ENCODE results near the gene ERGIC1.

The ERGIC1 gene

GRCh38 chr5:172903790-172904189, 69.7 kb downstream of the ERGIC1 start:
- H3K4me1 ChIP-seq = peaks cover 18% of the 10 kb centered on the region
- H3K9ac ChIP-seq = no peak overlapping the region
- TF ChIP-seq CTCF (IDR thresholded peaks at IDR 0.05) = no peak
- peak overlapping the region; percentile 89 for H3K27ac ChIP-seq
- no peaks in the 10 kb centered on the region for H3K27me3 ChIP-seq (ENCODE audit: control insufficient read depth, insufficient read depth, low read length)
- no peaks in the 10 kb centered on the region for H3K36me3 ChIP-seq (ENCODE audit: control insufficient read depth, insufficient read depth, low read length)
- H3K79me2 ChIP-seq = peaks cover 5% of the 10 kb centered on the region
- no peak overlapping the region for H3K4me3 ChIP-seq (ENCODE audit: low read depth, low read length)
- H3K9me3 ChIP-seq (ENCODE audit: control insufficient read depth, low read length) = no peaks in the 10 kb centered on the region
- no peak overlapping the region for H2AFZ ChIP-seq
- H3K4me2 ChIP-seq (ENCODE audit: low read length) = no peak overlapping the region

- Histone ChIP-seq H3K4me1 (peaks cover 18% of the 10 kb centered on the region), H3K79me2 (peaks cover 5% of the 10 kb centered on the region), H2AFZ (peak overlapping the region; percentile 86), H3K4me2 (ENCODE audit: low read length) (no peak overlapping the region), H3K9me3 (ENCODE audit: control insufficient read depth, low read length) (no peaks in the 10 kb centered on the region), H3K36me3 (ENCODE audit: control insufficient read depth, insufficient read depth, low read length) (no peaks in the 10 kb centered on the region), H3K27ac (peak overlapping the region; percentile 89), H3K4me3 (ENCODE audit: low read depth, low read length) (no peak overlapping the region), H3K27me3 (ENCODE audit: control insufficient read depth, insufficient read depth, low read length) (no peaks in the 10 kb centered on the region), H3K9ac (no peak overlapping the region)
- TF ChIP-seq CTCF (IDR thresholded peaks at IDR 0.05) = no peak
Observed at GRCh38 chr5:172904312-172904642, 70.2 kb downstream of the ERGIC1 start.

- H3K27ac ChIP-seq = peak overlapping the region; percentile 89
- H3K4me2 ChIP-seq (ENCODE audit: low read length) = no peak overlapping the region
- TF ChIP-seq CTCF (IDR thresholded peaks at IDR 0.05) = no peak
- H3K27me3 ChIP-seq (ENCODE audit: control insufficient read depth, insufficient read depth, low read length) = no peaks in the 10 kb centered on the region
- no peaks in the 10 kb centered on the region for H3K36me3 ChIP-seq (ENCODE audit: control insufficient read depth, insufficient read depth, low read length)
- H3K79me2 ChIP-seq = peaks cover 5% of the 10 kb centered on the region
- H3K9ac ChIP-seq = peak overlapping the region; percentile 9
- H2AFZ ChIP-seq = peak overlapping the region; percentile 86
- H3K9me3 ChIP-seq (ENCODE audit: control insufficient read depth, low read length) = no peaks in the 10 kb centered on the region
- peaks cover 18% of the 10 kb centered on the region for H3K4me1 ChIP-seq
- no peak overlapping the region for H3K4me3 ChIP-seq (ENCODE audit: low read depth, low read length)
Observed at GRCh38 chr5:172904643-172905345, 70.7 kb downstream of the ERGIC1 start.

- H3K4me1 ChIP-seq = peaks cover 18% of the 10 kb centered on the region
- TF ChIP-seq CTCF (IDR thresholded peaks at IDR 0.05) = no peak
Observed at GRCh38 chr5:172905346-172906140, 71.5 kb downstream of the ERGIC1 start.

More at GRCh38 chr5:172905346-172906140, 71.5 kb downstream of the ERGIC1 start:
- Histone ChIP-seq H3K4me3 (ENCODE audit: low read depth, low read length) (no peak overlapping the region), H3K79me2 (peaks cover 5% of the 10 kb centered on the region), H3K36me3 (ENCODE audit: control insufficient read depth, insufficient read depth, low read length) (no peaks in the 10 kb centered on the region), H2AFZ (peak overlapping the region; percentile 86), H3K9ac (no peak overlapping the region), H3K27ac (peak overlapping the region; percentile 89), H3K27me3 (ENCODE audit: control insufficient read depth, insufficient read depth, low read length) (no peaks in the 10 kb centered on the region), H3K4me2 (ENCODE audit: low read length) (no peak overlapping the region), H3K9me3 (ENCODE audit: control insufficient read depth, low read length) (no peaks in the 10 kb centered on the region)

All from parathyroid adenoma (tissue), 2 donors.